Measurements from ENCODE around the gene SNED1. TPM values are rescaled to one million over a fixed set of nuclear protein-coding genes. Genes with fewer than 3 reads are reported as not detected.

SNED1 gene
- total RNA-seq, 2 experiments from 2014 or later, result 2.8 to 13.6 TPM

DNA sequence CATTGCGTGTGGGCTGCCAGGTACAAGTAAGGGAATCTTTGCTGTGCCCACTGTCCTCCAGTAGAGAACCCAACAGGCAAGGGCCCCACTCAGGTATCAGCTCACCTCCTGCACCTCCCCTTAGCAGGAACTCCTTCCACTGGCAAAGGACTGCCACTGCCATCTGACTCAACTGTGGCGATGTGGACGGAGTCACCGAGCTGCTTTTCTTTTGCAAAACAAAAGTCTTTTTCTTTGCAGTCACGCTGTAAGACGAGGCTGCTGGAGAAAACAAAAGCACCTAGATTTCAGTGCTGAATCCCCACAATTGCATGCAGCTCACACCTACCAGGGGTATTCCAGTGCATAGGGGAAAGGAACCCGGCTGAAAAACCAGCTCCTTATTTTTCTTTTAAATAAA lies 95.8 kb downstream of the SNED1 start:
- Histone ChIP-seq H3K9me3 (ENCODE audit: low read length) (no peaks in the 10 kb centered on the region), H3K4me2 (ENCODE audit: low read length) (no peak overlapping the region), H3K27ac (ENCODE audit: low read depth, low read length, poor library complexity, severe bottlenecking) (no peak overlapping the region), H2AFZ (ENCODE audit: low read length) (no peak overlapping the region), H3K4me1 (ENCODE audit: insufficient read depth, low read length, poor library complexity, severe bottlenecking) (peaks cover 11% of the 10 kb centered on the region), H3K9me2 (ENCODE audit: insufficient read depth, low read length) (no peaks in the 10 kb centered on the region), H3K4me3 (ENCODE audit: low read depth, low read length, poor library complexity, severe bottlenecking) (no peak overlapping the region), H3K79me2 (ENCODE audit: insufficient read depth, low read depth, low read length) (peaks cover 8% of the 10 kb centered on the region; the same call in 1 of the 2 replicates), H3K36me3 (ENCODE audit: insufficient read depth, low read length) (peaks cover 91% of the 10 kb centered on the region), H4K20me1 (ENCODE audit: insufficient read depth, low read length) (no peaks in the 10 kb centered on the region)
- DNase-seq (ENCODE audit: low spot score), result no peak
- BruUV-seq (replicated peaks), result no TSS peak
- intact Hi-C loops (cut with micrococcal nuclease; ENCODE audit: unreplicated experiment), result no loop called here
- no peak for TF ChIP-seq EZH2phosphoT487 (IDR thresholded peaks at IDR 0.05; ENCODE audit: borderline replicate concordance, low read depth, low read length)
- TF ChIP-seq, protein P1, sequence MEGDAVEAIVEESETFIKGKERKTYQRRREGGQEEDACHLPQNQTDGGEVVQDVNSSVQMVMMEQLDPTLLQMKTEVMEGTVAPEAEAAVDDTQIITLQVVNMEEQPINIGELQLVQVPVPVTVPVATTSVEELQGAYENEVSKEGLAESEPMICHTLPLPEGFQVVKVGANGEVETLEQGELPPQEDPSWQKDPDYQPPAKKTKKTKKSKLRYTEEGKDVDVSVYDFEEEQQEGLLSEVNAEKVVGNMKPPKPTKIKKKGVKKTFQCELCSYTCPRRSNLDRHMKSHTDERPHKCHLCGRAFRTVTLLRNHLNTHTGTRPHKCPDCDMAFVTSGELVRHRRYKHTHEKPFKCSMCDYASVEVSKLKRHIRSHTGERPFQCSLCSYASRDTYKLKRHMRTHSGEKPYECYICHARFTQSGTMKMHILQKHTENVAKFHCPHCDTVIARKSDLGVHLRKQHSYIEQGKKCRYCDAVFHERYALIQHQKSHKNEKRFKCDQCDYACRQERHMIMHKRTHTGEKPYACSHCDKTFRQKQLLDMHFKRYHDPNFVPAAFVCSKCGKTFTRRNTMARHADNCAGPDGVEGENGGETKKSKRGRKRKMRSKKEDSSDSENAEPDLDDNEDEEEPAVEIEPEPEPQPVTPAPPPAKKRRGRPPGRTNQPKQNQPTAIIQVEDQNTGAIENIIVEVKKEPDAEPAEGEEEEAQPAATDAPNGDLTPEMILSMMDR (conservative IDR thresholded peaks at IDR 0.05; ENCODE audit: low read length), result no peak
- ChIA-PET CTCF (ENCODE audit: unreplicated experiment) (no interaction called here), POLR2A (interaction anchor here (0.5 kb wide), 1 partner anchor 200 kb away, joined by 4 read pairs; no protein-coding TSS in a partner anchor)

DNA sequence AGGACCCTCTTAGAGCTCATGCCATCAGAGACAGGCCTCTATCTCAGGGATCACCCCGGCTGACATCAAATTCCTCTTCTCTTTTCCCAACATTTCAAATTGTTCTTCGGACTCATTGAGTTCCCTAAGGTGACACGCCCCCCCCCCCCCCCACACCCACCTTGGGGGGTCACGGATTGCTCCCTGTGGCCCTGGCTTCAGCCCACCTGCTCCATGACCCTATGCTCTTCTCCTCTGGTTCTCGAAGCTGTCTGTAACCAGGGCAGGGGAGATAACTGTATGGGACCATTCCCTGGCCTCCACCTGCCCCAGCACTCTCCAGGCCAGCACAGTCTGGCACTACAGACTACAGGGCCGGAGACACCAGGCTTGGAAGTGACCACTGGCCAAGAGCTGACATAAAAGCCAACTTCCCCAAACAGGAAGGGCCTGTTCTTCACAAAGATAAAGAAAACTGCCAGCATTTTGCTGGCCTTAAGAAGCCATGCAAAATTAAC lies 96.6 kb downstream of the SNED1 start:
- Histone ChIP-seq H3K4me3 (ENCODE audit: low read depth, low read length, poor library complexity, severe bottlenecking) (no peak overlapping the region), H3K9me3 (ENCODE audit: low read length) (no peaks in the 10 kb centered on the region), H2AFZ (ENCODE audit: low read length) (no peak overlapping the region), H3K4me1 (ENCODE audit: insufficient read depth, low read length, poor library complexity, severe bottlenecking) (peaks cover 19% of the 10 kb centered on the region), H3K4me2 (ENCODE audit: low read length) (no peak overlapping the region), H3K36me3 (ENCODE audit: insufficient read depth, low read length) (peaks cover 92% of the 10 kb centered on the region), H3K79me2 (ENCODE audit: insufficient read depth, low read depth, low read length) (peaks cover 16% of the 10 kb centered on the region; the same call in 1 of the 2 replicates), H3K9me2 (ENCODE audit: insufficient read depth, low read length) (no peaks in the 10 kb centered on the region), H4K20me1 (ENCODE audit: insufficient read depth, low read length) (no peaks in the 10 kb centered on the region), H3K27ac (ENCODE audit: low read depth, low read length, poor library complexity, severe bottlenecking) (no peak overlapping the region)
- intact Hi-C loops (cut with micrococcal nuclease; ENCODE audit: unreplicated experiment), result no loop called here
- TF ChIP-seq, protein P1 (conservative IDR thresholded peaks at IDR 0.05; ENCODE audit: low read length), result no peak
- TF ChIP-seq EZH2phosphoT487 (IDR thresholded peaks at IDR 0.05; ENCODE audit: borderline replicate concordance, low read depth, low read length), result no peak
- POLR2A ChIA-PET, result no interaction called here
- no TSS peak for BruUV-seq (replicated peaks)
- DNase-seq (ENCODE audit: low spot score), result no peak
- CTCF ChIA-PET (ENCODE audit: unreplicated experiment), result no interaction called here

DNA sequence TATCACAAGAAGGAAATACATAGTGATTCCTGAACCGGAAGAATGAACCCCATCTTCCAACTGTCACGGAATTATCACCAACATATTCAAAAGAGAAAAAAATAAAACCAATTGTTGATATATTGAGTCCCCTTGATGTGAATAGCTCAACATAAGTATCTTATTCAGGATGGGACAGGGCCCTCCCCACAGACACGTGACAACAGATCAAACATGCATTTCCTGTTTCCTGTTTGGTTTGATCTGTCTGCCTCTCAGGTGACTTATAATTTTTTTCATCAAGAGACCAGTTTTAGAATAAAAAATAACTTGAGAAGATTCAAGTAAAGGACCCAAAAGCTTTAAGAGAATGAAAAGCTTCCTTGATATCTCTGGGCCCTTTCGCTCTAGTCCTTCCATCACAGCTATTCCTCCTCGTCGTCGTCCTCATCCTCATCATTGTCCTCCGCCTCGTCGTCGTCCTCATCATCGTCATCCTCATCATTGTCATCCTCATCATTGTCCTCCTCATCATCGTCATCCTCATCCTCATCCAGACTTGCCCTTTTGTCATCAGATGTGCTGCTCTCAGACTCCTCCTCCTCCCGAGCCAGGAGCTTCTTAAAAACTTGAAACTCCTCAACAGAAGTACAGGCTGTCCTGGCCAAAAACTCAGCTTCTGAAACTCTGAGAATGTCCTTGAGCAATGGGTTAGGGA lies 97.3 kb downstream of the SNED1 start:
- H4K20me1 ChIP-seq (ENCODE audit: insufficient read depth, low read length), result peaks cover under 1% of the 10 kb centered on the region; the same call in 1 of the 2 replicates
- BruUV-seq (replicated peaks), result no TSS peak
- H3K9me3 ChIP-seq (ENCODE audit: low read length), result no peaks in the 10 kb centered on the region
- no peak overlapping the region for H3K4me2 ChIP-seq (ENCODE audit: low read length)
- no peak overlapping the region for H2AFZ ChIP-seq (ENCODE audit: low read length)
- intact Hi-C loops (cut with micrococcal nuclease; ENCODE audit: unreplicated experiment), result no loop called here
- CTCF ChIA-PET (ENCODE audit: unreplicated experiment), result no interaction called here
- no peak overlapping the region for H3K4me3 ChIP-seq (ENCODE audit: low read depth, low read length, poor library complexity, severe bottlenecking)
- H3K4me1 ChIP-seq (ENCODE audit: insufficient read depth, low read length, poor library complexity, severe bottlenecking), result peaks cover 25% of the 10 kb centered on the region
- H3K79me2 ChIP-seq (ENCODE audit: insufficient read depth, low read depth, low read length), result peaks cover 23% of the 10 kb centered on the region; the same call in 1 of the 2 replicates
- POLR2A ChIA-PET, result no interaction called here
- H3K27ac ChIP-seq (ENCODE audit: low read depth, low read length, poor library complexity, severe bottlenecking), result no peak overlapping the region
- no peaks in the 10 kb centered on the region for H3K9me2 ChIP-seq (ENCODE audit: insufficient read depth, low read length)
- H3K36me3 ChIP-seq (ENCODE audit: insufficient read depth, low read length), result peaks cover 87% of the 10 kb centered on the region
- DNase-seq (ENCODE audit: low spot score), result no peak
- TF ChIP-seq, protein P1 (conservative IDR thresholded peaks at IDR 0.05; ENCODE audit: low read length), result no peak
- no peak for TF ChIP-seq EZH2phosphoT487 (IDR thresholded peaks at IDR 0.05; ENCODE audit: borderline replicate concordance, low read depth, low read length)

All from OCI-LY7 (cell line).